ENCODE results near the gene SNRNP48.

SNRNP48 gene

GRCh38 chr6:7545316-7546019 is 44.5 kb upstream of the SNRNP48 start:
- H3K27me3 ChIP-seq, result peaks cover 68% of the 10 kb centered on the region
- no peaks in the 10 kb centered on the region for H3K36me3 ChIP-seq
- TF ChIP-seq Cebpa-rat (IDR thresholded peaks at IDR 0.05), result no peak
- peaks cover 48% of the 10 kb centered on the region for H4K20me1 ChIP-seq
- no peak overlapping the region for H3K4me3 ChIP-seq
- H3K27ac ChIP-seq, result no peak overlapping the region
- H3K4me2 ChIP-seq, result no peak overlapping the region
- H3K9ac ChIP-seq, result no peak overlapping the region
- no peaks in the 10 kb centered on the region for H3K9me3 ChIP-seq
- H3K4me1 ChIP-seq, result peaks cover 23% of the 10 kb centered on the region

GRCh38 chr6:7546020-7546369 is 44.0 kb upstream of the SNRNP48 start:
- Histone ChIP-seq H3K9me3 (no peaks in the 10 kb centered on the region), H3K4me2 (no peak overlapping the region), H3K4me1 (peaks cover 18% of the 10 kb centered on the region), H3K27ac (no peak overlapping the region), H3K27me3 (peaks cover 62% of the 10 kb centered on the region), H3K9ac (no peak overlapping the region), H4K20me1 (peaks cover 42% of the 10 kb centered on the region), H3K4me3 (no peak overlapping the region), H3K36me3 (no peaks in the 10 kb centered on the region)
- TF ChIP-seq Cebpa-rat (IDR thresholded peaks at IDR 0.05), result no peak

GRCh38 chr6:7546383-7546782 is 43.6 kb upstream of the SNRNP48 start:
- no peak overlapping the region for H3K4me3 ChIP-seq
- H3K4me1 ChIP-seq, result peaks cover 14% of the 10 kb centered on the region
- no peak for TF ChIP-seq Cebpa-rat (IDR thresholded peaks at IDR 0.05)
- H3K4me2 ChIP-seq, result no peak overlapping the region
- no peaks in the 10 kb centered on the region for H3K36me3 ChIP-seq
- peaks cover 38% of the 10 kb centered on the region for H4K20me1 ChIP-seq
- no peaks in the 10 kb centered on the region for H3K9me3 ChIP-seq
- H3K9ac ChIP-seq, result no peak overlapping the region
- H3K27me3 ChIP-seq, result peaks cover 58% of the 10 kb centered on the region
- H3K27ac ChIP-seq, result no peak overlapping the region

GRCh38 chr6:7546896-7547295 is 43.1 kb upstream of the SNRNP48 start:
- H3K9ac ChIP-seq, result no peak overlapping the region
- TF ChIP-seq Cebpa-rat (IDR thresholded peaks at IDR 0.05), result no peak
- H3K4me3 ChIP-seq, result no peak overlapping the region
- peaks cover 33% of the 10 kb centered on the region for H4K20me1 ChIP-seq
- H3K36me3 ChIP-seq, result no peaks in the 10 kb centered on the region
- no peak overlapping the region for H3K27ac ChIP-seq
- H3K4me1 ChIP-seq, result peaks cover 9% of the 10 kb centered on the region
- H3K9me3 ChIP-seq, result no peaks in the 10 kb centered on the region
- H3K27me3 ChIP-seq, result peaks cover 53% of the 10 kb centered on the region
- H3K4me2 ChIP-seq, result no peak overlapping the region

- Histone ChIP-seq H3K9me3 (no peaks in the 10 kb centered on the region), H3K36me3 (no peaks in the 10 kb centered on the region), H3K4me2 (no peak overlapping the region), H4K20me1 (peaks cover 29% of the 10 kb centered on the region), H3K27ac (no peak overlapping the region), H3K4me1 (peaks cover 5% of the 10 kb centered on the region), H3K9ac (no peak overlapping the region), H3K4me3 (no peak overlapping the region), H3K27me3 (peaks cover 49% of the 10 kb centered on the region)
- TF ChIP-seq Cebpa-rat (IDR thresholded peaks at IDR 0.05), result no peak
Measured at GRCh38 chr6:7547315-7547714, 42.7 kb upstream of the SNRNP48 start.

- H3K9ac ChIP-seq, result no peak overlapping the region
- H3K4me3 ChIP-seq, result no peak overlapping the region
- no peak for TF ChIP-seq Cebpa-rat (IDR thresholded peaks at IDR 0.05)
- H3K27me3 ChIP-seq, result peaks cover 18% of the 10 kb centered on the region
- no peaks in the 10 kb centered on the region for H3K36me3 ChIP-seq
- no peaks in the 10 kb centered on the region for H3K4me1 ChIP-seq
- peaks cover 4% of the 10 kb centered on the region; the same call in 1 of the 2 replicates for H4K20me1 ChIP-seq
- H3K27ac ChIP-seq, result no peak overlapping the region
- no peak overlapping the region for H3K4me2 ChIP-seq
- H3K9me3 ChIP-seq, result no peaks in the 10 kb centered on the region
Measured at GRCh38 chr6:7550433-7550801, 39.6 kb upstream of the SNRNP48 start.

- H3K4me1 ChIP-seq, result no peaks in the 10 kb centered on the region
- no peak overlapping the region for H3K27ac ChIP-seq
- no peaks in the 10 kb centered on the region for H3K27me3 ChIP-seq
- no peaks in the 10 kb centered on the region for H3K9me3 ChIP-seq
- no peak overlapping the region for H3K4me3 ChIP-seq
- no peaks in the 10 kb centered on the region for H4K20me1 ChIP-seq
- H3K9ac ChIP-seq, result no peak overlapping the region
- no peak for TF ChIP-seq Cebpa-rat (IDR thresholded peaks at IDR 0.05)
- no peak overlapping the region for H3K4me2 ChIP-seq
- no peaks in the 10 kb centered on the region for H3K36me3 ChIP-seq
Measured at GRCh38 chr6:7554533-7555275, 35.3 kb upstream of the SNRNP48 start.

- H3K36me3 ChIP-seq, result no peaks in the 10 kb centered on the region
- no peak for TF ChIP-seq Cebpa-rat (IDR thresholded peaks at IDR 0.05)
- no peak overlapping the region for H3K27ac ChIP-seq
Measured at GRCh38 chr6:7555671-7556070, 34.3 kb upstream of the SNRNP48 start.

GRCh38 chr6:7556394-7557106 is 33.4 kb upstream of the SNRNP48 start:
- no peak overlapping the region for H3K4me2 ChIP-seq
- no peaks in the 10 kb centered on the region for H3K9me3 ChIP-seq
- H3K27ac ChIP-seq, result no peak overlapping the region
- H3K4me1 ChIP-seq, result no peaks in the 10 kb centered on the region
- H3K27me3 ChIP-seq, result no peaks in the 10 kb centered on the region
- no peaks in the 10 kb centered on the region for H4K20me1 ChIP-seq
- no peak for TF ChIP-seq Cebpa-rat (IDR thresholded peaks at IDR 0.05)
- no peak overlapping the region for H3K9ac ChIP-seq
- H3K4me3 ChIP-seq, result no peak overlapping the region
- no peaks in the 10 kb centered on the region for H3K36me3 ChIP-seq

More at GRCh38 chr6:7555671-7556070, 34.3 kb upstream of the SNRNP48 start:
- Histone ChIP-seq H3K4me2 (no peak overlapping the region), H3K9ac (no peak overlapping the region), H4K20me1 (no peaks in the 10 kb centered on the region), H3K9me3 (no peaks in the 10 kb centered on the region), H3K27me3 (no peaks in the 10 kb centered on the region), H3K4me3 (no peak overlapping the region), H3K4me1 (no peaks in the 10 kb centered on the region)

- no peak overlapping the region for H3K4me2 ChIP-seq
- H3K36me3 ChIP-seq, result no peaks in the 10 kb centered on the region
- H3K9ac ChIP-seq, result no peak overlapping the region
- no peak overlapping the region for H3K27ac ChIP-seq
- no peaks in the 10 kb centered on the region for H3K9me3 ChIP-seq
- H4K20me1 ChIP-seq, result no peaks in the 10 kb centered on the region
- H3K4me3 ChIP-seq, result no peak overlapping the region
- H3K4me1 ChIP-seq, result no peaks in the 10 kb centered on the region
- no peak for TF ChIP-seq Cebpa-rat (IDR thresholded peaks at IDR 0.05)
- H3K27me3 ChIP-seq, result no peaks in the 10 kb centered on the region
Measured at GRCh38 chr6:7557652-7558051, 32.3 kb upstream of the SNRNP48 start.
